CD4-positive, alpha-beta T cell treated with Interleukin-1 beta for 1 hour (primary cell): ENCODE measurements around the gene FAM107B.

Experiments
- DNase-seq, 2 donors: peaks; one replicate each; pipeline ENCODE4 v3.0.0-alpha.2; 2020 to 2022

Gene FAM107B

DNA sequence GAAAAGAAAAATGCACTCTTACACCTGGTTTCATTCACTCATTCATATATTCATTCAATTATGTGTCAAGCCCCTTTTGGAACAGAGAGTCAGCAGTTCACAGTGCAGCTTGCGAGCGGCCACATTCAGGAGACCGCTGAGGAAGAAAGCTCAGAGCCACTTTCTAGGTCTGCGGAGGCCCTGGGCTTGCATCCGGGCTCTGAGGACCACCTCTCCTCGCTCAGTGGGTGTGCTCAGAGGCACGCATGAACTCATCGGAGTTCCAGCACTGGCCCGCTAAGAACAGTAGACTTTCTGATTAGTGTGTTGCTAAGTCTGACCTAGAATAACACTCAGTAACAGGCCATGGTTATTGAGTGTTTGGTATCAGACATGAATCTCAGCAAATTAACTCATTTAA, 1.8 kb upstream of the FAM107B start:
- DNase-seq = no peak

DNA sequence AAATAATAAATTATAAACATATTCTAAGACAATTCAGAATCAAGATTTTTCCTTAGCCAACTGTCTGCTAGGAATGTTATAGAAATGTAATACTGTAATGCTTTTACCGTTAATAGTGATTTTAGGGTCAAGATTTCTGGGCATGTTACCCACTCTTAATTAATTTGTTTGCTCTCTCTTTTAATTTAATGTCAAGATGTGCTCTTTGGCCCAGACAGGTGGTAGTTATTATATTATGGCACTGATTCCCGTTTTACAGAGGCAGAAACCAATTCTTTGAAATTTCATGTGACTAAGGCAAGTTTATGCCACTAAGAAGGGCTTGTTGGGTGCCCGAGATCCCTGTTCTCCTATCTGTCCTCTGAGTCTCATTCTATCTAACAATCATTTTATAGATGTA, 959 bp upstream of the FAM107B start:
- DNase-seq = no peak

DNA sequence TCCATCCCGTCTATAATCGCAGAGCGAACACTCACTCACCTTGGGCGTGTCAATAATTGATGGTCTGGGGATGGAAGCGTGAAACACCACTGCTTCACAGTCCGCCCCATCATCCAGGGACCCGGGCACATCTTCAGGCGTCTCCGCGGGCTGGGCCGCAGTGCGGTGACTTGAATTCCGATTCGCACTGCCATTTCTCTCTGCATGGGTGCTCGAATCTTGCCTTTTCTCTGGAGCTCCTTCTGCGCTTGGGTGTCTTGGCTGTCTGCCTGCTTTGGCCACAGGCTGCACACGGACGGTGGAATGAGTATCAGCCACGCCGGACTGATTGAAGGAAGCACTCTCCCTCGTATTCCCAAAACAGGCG, 500 bp downstream of the FAM107B start:
- DNase-seq = no peak

DNA sequence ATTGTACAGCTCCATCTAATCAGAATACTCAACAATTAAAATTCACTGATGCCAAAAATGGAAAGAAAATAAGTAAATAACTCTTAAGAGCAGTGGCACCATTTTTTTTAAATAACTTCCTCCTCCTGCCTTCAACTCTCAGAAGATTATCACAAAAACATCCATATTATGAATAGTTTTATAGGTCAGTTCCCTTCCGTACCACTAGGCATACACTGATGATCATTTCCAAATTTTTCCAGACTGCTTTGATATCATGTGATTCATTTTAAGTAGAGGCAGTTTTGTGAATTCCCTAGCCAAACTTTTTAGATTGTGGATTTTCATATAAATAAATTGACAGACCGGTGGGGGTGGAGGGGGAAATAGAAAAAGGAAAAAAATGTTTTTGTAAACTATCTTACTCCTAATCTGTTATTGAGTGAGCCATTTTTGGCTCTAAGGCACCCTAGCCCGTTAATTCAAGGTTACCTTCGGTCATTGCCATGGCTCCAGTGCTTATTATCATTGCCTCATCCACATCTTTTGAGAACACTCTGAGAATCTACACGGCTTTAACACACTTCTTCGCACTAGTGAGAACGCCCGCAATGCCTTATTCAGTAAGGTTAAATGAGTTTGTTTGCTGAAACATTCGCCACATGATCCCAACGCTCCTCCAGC, 1.0 kb downstream of the FAM107B start:
- no peak for DNase-seq

DNA sequence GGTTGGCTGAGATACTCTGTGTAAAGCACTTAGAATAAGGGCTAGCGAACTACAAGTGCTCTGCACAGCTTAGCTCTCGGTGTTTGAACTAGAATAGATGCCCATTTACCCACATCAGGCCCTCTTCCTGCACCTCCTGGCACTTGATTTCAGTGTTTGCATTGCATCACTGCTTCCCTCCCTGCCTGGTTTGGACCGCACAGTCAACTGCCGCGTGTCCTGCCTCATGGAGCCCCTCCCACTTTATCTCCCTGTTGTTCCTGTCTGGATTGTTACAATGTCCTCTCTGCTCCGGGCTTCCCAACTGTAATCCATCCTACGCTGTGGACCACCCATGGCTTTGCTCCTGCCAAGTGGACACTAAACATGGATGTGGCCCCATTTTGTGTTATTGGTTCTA, 2.3 kb downstream of the FAM107B start:
- DNase-seq = no peak

DNA sequence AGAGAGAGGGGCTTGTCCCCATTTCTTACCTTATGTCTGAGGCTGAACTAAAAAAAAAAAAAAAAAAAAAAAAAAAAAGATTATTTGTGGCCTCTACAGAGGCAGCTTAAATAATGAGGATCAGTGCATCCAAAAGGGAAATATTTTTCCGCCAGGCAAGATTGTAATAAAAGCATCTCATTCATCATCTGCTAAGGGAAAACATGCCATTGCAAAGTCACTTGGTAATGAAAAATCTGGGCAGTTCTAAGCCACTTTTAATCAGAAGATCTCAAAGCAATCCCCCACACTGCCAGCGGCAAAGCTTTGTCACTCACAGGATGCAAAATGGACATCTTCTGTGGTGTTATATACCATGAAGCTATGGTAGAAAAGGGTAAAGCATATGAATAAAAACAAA, 3.8 kb downstream of the FAM107B start:
- no peak for DNase-seq

DNA sequence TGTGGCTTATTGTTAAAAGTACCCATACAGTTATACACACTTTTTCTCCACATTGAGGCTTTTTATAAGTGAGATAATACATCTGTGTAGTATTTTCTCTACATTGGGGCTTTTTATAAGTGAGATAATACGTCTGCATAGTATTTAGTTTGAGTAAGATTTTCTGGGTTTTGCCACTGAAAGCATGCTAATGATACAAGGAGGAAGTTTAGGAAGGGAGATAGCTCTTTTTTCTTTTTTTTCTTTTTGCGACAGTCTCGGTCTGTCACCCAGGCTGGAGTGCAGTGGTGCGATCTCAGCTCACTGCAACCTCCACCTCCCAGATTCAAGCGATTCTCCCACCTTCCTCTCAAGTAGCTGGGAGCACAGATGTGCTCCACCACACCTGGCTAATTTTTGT, 13.3 kb downstream of the FAM107B start:
- no peak for DNase-seq

DNA sequence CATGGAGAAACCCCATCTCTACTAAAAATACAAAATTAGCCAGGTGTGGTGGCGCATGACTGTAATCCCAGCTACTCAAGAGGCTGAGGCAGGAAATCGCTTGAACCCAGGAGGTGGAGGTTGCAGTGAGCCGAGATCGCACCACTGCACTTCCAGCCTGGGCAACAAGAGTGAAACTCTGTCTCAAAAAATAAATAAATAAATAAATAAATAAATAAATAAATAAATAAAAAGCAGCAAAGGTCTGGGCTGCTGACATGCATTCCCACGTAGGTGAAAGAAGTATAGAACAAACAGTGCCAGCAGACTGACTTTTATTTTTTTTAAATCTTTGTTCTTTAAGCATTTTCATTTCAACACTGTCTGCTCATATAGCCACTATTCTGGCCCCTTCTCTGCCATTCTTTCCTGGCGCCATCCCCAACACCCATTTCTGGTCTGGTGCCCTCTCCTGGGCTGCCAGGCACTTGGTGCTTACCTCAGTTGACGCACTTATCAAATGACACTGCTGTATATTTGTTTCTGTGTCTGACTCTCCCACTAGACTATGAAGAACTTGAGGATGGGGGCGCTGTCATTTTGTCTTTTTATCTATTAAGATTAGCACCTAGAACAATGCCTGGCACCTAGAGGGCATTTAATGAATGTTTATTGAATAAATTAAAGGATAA, 15.6 kb downstream of the FAM107B start:
- peak in 1 of 2 donors; percentile 28 for DNase-seq

DNA sequence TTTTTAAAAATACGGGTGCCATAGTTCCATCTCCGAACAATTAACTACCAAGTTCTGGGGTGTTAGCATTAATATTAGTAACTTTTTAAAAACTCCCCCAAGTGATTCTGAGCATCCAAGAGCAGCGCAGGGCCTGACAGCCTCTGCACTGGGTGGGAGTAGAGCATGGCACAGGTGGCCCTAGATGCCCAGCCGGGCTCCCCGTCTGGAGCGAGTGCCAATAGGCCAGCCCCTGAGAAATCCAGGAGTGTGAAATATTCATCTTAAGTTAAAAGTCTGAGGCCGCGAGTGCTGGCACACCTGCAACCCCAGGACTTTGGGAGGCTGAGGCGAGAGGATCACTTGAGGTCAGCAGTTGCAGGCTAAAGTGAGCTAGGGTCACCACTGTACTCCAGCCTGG, 16.2 kb downstream of the FAM107B start:
- DNase-seq = no peak

DNA sequence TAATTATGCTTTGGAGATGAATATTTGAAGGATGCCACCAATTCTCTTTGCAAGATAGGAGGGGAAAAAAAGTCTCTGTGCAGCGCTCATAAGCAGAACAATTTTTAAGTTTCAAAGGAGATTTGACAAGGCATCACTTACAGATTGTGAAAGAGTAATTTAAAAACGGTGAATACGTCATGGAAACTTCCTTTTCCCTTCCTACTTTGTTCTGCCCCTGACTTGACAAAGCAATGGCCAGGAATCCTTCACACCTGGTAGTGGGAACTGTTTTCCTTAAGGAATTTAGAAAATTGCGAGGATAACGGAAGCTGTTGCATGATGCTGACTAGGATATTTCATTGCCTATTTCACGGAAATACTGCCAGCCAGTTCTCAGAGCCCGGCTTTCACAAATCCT, 16.7 kb downstream of the FAM107B start:
- no peak for DNase-seq

DNA sequence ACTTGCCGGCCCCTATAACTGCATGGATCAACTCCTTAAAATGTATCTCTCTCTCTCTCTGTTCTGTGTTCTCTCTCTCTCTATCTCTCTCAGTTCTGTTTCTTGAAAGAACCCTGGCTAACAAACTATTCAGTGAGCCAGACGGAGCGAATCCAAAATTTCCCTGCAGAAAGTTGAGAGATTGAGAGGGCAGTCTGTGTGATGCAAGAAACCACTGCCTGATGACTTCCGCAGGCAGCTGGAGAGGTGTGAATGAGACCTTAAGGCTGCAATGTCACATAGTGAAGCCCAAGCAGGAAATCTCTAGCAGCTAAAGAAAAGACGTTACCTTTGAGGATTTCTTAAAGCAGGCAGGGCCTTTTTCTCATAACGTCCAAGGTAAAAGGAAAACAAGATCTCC, 17.3 kb downstream of the FAM107B start:
- DNase-seq = peak; percentile 13 to 17

DNA sequence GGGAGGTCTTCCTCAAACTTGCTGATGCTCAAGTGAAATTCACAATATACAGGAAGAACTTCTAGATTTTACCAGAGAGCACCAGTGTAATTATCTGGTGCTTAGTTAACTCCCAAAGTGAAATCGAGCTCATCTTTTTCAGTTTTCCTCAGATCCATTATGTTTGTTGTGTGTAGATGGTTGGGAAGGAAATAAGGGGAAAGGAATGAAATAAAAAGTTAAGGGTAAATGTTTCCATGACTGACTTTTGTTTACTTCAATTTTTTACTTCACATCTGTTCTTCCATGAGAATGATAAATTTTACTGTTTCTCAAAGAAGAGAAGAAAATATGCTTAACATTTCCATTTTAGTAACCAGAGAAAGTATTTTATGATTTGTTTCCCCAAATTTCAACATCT, 21.3 kb downstream of the FAM107B start:
- DNase-seq = no peak

DNA sequence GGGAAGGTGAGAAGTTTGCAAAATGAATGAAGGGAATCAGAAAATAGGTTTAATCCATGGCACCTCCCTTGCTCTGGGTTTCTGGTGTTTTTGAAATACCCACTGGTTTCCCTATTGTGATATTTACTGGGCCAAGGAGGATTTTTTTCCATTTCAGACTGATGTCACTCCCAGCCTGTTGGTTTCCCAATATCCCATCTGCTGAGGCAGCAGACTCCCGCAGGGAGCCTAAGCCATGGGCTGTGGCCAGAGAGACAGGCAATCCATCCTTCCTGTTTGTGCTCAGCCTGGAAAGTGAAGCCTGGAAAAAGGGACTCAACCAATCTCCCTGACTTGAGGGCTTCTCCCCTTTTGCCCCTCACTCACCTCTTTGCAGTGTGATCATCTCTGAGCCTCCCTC, 22.8 kb downstream of the FAM107B start:
- DNase-seq = no peak

DNA sequence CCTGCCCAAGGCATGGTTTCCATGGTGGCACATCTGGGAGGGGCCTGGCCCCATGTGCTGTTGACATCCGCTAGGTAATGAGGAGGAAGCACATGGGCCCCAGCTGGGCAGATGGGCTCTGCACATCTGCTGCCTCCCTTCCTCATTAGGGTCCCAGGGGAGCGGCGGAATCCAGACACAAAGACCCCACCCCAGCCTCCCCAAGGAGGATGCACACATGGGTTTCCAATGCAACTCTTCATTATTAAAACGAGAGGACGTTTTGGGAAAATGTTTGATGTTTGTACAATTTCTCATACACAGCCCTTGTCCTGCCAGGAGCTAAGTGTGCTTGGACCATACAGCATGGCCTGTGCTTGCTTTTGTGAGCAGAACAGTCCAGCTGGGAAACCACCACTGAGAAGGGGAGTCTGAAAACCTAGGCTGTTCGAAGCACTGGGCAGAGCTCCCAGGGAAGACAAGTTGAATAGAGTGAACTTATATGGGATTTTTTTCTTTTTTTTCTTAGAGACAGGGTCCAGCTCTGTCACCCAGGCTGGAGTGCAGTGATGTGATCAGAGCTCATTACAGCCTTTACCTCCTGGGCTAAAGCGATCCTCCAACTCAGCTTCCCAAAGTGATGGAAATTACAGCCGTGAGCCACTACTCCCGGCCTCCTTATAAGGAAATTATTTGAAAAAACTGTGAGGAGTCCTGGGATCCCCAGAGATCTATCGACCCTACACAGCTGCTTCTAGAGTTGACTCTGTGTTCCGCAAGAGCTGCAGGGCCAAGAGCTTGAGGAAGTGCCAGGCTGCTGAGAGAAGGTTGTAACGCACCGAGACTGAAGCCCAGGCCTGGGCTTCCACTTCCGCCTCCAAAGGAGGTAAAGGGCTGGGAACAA, 23.4 kb downstream of the FAM107B start:
- peak in 1 of 2 donors; percentile 80 for DNase-seq

DNA sequence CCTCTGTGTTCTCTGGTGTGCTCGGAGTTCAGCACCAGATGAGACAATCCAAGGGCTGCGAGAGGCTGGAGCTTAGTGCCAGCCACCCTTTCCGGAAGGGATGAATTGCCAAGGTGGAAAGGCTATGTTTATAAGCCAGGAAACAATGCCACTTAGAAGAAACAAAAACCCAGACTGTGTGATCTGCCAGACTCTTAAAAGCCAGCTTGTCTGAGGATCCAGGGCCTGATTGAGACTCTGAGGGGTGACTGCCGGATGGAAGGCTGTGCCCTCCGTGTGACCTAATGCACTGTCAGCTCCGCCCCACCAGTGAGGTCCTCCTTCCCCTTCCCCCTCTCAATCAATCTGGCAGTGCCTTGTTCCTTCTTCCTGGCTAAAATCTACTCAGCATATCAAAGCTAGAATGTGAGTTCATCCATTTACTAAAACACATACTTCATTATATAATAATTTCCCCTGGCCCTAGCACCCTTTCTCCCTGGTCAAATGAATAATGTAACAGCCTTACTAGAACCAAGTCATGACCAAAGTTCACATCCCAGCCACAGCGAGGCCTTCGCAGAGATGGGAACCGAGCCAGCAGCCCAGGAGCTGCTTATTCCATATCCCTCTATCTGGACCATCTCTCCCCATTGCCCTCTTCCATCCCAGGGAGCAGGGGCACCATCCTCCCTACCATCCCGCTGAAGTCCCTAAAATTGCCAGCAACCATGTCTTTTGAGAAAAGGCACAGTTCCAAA, 25.5 kb downstream of the FAM107B start:
- DNase-seq = peak in 1 of 2 donors; percentile 65

DNA sequence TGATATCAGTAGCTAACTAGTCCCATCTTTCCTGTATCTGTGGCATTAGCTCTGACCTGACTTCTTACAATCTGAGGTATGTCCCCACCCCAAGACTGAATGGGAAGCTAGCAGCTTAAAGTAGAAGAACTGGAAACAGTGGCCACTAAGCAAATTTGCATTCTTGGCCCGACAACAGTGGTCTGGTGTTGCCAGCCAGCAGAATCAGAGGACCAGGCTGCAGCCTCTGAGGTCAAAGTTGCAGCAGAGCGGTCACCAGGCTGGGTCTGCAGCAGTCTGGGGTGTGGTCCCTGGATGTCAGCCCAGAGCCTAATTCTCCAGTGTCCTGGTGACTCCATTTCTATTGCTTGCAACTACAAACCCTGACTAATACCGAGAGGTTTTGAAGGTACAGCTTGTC, 26.3 kb downstream of the FAM107B start:
- DNase-seq = no peak

DNA sequence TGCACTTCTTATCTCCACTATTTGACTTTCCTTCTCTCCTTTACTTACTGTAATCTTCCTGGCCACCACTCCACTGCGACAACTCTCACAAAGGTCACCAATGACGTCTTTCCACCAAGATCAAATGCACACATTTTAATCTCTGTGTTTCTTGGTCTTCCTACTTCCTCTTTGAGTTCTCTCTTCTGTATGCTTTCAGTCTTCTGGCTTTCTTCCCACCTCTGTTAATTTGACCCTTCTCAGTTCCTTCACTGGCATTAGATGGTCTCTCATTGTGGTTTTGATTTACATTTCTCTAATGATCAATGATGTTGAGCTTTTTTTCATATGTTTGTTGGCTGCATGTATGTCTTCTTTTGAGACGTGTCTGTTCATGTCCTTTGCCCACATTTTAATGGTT, 31.9 kb downstream of the FAM107B start:
- peak in 1 of 2 donors; percentile 15 for DNase-seq

DNA sequence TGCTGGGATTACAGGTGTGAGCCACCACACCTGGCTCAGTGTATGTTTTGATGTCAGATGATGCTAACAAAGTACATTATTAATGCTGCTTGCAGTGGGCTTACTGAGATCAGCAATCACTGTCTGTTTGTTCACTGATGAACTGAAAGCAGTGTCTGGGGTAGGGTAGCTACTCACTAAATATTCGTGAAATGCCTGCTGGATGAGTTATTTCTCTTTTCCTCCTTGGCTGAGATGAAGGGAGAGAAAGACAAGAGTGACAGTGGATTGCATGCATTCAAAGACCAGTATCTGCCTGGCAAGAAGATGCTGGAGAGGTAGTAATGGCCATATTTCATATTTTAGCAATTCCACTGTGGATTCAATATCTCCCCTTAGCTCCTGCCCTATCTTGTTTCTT, 32.3 kb downstream of the FAM107B start:
- DNase-seq = no peak

DNA sequence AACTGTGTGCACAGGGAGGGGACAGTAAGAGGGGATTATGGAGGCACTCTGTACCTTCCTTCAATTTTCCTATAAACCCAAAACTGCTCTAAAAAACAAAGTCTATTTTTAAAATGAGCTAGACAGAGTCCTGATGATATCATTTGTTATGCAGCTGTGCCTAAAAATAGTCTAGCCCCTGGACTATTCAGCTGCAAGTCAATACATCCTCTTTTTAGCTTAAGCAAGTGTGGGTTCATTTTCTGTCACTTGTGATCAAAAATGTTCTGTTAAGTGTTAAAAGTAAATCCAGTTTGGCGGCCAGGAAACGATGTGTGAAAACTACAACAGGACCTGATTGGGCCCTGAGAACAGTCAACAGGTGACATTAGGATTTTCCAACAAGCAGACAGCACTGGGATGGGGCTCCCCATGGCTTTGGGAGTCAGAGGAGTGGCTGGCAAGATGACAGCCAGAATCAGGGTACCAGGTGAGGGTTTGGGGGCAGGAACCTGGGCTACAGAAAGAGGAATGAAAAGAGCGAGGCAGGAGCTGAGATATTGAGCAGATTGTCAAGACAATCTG, 33.9 kb downstream of the FAM107B start:
- DNase-seq = peak in 1 of 2 donors; percentile 20

DNA sequence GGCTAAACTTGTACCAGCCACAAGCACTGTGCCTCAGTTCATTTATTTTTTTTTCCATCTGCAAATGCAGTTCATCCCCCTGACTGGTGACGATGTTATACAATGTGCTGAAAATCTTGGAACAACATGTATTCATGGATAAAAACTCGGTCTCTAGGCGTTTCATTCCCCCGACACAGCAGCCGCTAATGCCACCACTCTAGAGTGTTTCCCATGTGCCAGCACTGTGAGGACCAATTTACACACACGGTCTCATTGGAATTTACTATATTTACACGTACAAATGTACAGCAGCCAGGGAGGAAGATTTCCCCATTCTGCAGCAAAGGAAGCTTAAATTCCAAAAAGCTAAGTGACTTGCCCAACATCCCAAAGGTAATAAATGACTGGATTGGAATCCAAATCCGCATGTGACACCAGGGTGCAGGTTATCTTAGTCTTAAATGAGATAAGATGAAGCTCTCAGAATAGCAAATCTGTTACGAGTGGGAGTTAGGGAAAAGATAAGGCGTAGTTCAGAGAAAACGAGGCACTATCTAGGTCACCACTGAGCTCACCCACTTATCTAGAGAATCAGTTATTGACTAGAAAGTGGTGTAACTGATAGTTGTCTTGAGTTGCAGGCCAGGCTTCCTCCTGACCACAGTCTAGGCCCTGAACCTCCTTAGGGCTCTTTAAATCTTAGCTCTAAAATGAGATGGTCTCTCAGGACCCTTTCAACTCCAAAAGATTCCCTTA, 36.7 kb downstream of the FAM107B start:
- DNase-seq = no peak

DNA sequence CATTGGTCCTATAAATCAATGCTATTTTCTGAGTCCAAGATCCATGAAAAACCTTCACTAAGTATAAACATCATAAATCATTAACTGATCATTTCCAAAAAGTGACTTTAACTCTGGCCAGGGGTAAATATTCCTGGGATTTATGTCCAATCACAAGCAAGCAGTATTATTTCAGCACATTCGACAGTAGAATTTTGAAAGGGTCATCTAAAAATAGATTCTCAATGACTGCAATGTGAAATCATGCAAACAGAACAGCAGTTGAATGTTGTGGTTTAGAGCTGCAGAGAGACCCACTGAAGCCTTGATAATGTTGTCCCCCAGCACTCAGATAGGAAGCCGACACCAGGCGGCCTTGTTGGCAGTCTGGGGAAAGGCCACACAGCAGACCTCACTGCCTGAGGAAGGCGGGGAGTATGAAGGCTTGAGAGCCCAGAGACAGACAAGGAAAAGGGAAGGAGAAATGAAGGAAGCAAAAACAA, 38.1 kb downstream of the FAM107B start:
- DNase-seq = peak in 1 of 2 donors; percentile 53

DNA sequence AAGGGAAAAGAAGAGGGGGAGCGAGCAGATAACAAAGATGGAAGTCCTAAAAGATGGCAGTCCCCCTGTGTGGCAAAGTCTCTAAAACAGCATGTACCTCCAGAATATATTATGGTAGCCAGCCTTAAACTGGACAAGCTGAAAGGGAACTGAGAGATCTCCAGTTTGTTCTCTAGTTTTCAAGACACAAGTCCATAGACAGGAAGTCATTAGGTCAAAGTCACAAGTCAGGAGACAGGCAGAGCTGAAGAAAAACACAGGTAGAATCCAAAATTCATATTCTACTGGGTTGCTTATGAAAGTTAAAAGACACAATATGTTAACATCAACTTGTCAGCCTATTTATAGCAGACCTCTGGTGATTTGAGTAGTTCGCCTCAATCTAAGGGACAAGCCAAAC, 38.7 kb downstream of the FAM107B start:
- DNase-seq = no peak
